Renal cortex interstitium (tissue), 11 donors: Measurements from ENCODE around the gene ADAMTS4. TPM values are rescaled to one million over a fixed set of nuclear protein-coding genes. Genes with fewer than 3 reads are reported as not detected.
A peak's percentile ranks its signal among the peaks of the same experiment; 100 is the strongest.

Source experiments
- DNase-seq, 11 donors: peaks; one replicate each; pipeline ENCODE4 v3.0.0-alpha.2; 2013; ENCODE audit warnings: low read depth in 9 of 11, low spot score in 4 of 11; ENCODE audit errors: extremely low read depth in 1 of 11
- polyA plus RNA-seq, 3 donors: library from polyadenylated mRNA; unstranded; fragments of 120-200 nt; gene quantifications; one replicate each; pipeline ENCODE4 v1.2.1, GENCODE V29; 2013; ENCODE audit not compliant: insufficient read length in 3 of 3

ADAMTS4 gene
- polyA plus RNA-seq, 3 donors = 0.60 to 1.1 (median 0.78) TPM

DNA sequence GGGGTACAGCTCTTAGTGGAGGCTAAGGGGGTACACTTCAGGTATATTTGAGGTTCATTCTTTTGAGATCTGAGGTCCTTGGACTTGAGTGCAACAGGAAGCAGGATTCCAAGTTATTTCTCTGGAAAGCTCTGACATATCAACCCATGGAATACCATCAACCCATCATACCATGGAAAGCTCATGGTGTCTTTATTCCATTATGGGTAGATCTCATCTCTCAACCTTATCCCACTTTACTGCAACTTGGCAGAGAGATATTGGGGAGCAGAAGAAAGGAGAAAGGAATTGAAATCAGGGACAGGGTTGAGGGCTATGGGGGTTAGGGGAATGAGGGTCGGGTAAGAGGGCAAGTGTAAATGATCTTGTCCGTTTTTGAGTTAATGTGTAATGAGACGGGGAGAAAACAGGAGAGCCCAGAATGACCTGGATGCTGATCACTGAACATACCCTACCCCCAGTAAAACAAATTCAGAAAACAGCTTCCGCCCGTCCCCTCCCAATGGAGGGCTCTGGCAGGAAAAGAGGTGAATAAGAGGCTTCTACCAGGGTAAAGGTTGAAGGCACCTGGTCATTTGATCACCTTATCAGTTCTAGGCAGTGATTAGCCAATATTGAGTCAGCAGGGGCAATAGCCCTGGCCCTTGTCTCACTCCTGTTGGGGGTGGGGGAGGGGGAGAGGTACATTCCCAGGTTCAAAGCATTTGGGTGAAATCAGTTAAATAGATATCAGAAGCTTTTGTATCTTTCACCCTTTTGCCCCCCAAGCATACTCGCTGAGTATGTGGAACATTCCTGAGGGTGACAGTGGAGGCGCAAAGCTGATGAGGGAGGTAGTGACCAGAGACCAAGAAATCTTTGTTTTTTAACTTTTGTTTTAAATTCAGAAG lies 25.2 kb upstream of the ADAMTS4 start:
- no peak for DNase-seq

DNA sequence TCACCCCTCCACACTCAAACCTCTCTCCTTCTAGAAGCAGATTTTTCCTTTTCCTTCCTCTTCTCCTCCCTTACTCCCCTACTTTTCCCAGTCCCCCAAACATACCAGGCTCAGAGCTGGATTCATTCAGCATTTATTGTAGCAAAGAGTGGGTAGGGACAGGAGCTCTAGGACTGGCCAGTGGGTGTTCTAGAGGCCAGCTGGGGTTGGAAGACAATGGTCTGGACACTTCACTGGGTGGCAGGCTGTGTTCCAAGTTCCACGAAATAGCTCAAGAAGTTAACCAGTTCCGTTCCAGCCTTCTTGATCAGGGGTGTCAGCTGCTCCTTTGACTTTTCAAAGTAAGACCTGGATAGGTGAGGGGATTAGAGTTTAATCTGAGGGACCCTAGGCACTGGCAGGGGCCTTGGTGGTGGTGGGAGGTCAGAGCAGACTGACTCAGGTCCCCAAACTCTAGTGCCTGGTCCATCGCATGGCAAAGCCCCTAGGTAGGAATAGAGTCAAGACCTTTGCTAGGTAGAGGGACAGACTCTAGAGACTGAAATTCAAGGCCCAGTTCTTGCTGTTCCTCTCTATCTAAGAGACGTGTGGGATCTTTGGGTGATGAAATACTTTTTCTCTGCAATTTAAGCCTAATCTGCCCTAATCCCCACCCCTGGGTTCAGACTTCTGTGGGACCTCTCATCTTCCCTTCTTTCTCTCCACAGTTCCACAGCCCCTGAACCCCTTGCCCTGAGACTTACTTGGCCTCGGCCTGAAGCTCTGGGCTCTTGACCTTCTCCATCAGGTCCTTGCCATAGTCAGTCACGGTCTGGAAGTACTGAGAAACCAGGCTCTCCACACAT lies 23.5 kb upstream of the ADAMTS4 start:
- no peak for DNase-seq

DNA sequence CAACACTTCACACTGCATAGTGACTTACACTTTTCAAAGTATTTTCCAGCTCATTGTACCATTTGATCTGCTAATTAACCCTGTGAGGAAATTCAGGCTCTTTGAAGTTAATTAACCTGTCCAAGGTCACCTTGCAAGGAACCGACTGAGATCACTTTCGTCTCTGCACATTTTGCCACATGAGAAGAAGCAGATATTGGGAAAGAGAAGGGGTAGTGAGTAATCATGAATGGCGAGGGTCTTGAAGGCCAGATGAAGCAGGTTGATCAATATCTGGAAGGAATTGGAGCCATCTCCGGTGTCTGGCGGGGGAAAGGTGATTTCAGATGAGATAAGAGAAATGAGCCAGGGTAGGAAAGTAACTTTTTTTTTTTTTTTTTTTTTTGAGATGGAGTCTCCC lies 21.1 kb upstream of the ADAMTS4 start:
- DNase-seq = no peak

DNA sequence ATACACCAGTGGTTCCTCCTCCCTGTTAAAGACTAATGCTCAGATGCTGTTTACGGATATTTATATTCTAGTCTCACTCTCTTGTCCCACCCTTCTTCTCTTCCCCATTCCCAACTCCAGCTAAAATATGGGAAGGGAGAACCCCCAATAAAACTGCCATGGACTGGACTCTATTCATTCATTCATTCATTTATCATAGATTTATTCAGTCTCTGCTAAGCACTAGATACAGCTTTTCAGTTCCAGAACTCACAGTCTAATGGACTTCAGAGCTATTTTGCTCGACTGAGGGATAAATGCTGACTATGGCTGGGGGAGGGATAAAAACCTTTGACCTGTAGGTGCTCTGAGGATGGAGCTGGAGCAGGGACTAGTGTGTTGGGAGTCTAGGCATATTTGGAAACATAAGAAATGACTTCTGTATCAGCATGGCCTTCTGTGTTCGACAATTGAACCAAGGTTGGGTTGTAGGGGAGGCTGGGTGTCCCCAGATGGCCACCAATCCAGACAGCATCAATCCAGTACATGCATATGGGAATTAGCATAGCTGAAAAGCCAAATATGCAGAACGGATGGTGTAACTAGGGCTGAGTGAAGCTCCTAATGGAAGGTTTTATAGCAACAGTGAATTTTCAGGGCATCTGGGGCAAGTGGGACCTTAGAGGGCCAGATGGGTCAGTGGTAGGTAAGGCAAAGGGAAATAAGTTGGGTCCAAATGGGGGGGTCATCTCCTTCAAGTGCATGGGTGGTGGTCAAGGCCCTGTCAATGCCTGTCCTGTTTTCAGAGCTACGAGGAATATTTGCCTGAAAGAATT lies 20.4 kb upstream of the ADAMTS4 start:
- no peak for DNase-seq

DNA sequence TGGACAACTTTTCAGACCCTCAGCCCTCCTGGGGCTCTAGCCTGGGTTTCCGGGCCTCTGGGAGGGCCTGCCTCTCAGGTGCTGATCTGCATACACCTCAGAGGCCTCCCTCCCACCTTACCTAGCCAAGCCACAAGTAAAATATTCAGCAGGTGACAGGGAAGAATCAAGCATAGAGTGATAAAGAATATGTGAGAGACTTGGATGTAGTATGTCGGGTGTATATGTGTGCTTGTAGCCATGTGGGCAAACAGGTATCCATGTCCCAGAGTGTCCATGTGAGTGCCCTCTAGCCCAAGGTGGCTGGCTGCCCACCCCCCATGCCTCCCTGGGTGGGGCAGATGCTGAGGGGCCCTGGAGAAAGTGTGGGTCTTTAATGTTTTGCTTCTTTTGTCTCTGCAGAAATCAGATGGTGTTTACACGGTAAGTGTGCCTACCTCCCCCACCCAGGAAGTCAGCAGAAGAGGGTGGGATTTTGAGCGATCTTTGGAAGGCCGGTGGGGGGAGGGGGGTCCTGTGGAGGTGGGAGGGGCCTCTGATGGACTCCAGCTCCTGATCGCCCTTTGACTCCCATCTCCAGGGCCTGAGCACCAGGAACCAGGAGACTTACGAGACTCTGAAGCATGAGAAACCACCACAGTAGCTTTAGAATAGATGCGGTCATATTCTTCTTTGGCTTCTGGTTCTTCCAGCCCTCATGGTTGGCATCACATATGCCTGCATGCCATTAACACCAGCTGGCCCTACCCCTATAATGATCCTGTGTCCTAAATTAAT lies 19.6 kb upstream of the ADAMTS4 start:
- DNase-seq = no peak

DNA sequence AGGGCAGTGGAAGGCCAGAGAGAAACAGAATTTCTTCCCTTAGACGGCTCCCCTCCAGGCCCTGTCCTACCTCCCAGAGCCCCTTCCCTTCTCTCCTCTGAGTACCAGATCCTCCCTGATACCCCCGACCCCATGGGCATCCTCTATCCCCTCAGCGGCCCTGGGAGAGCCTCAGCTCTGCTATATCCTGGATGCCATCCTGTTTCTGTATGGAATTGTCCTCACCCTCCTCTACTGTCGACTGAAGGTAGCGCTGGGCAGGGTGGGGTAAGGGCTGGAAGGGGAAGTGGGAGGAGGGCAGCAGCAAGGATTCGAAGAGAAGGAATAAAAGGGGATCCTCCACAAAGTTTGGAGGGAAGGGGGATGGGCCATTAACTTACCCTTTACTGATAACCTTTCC lies 19.0 kb upstream of the ADAMTS4 start:
- no peak for DNase-seq

DNA sequence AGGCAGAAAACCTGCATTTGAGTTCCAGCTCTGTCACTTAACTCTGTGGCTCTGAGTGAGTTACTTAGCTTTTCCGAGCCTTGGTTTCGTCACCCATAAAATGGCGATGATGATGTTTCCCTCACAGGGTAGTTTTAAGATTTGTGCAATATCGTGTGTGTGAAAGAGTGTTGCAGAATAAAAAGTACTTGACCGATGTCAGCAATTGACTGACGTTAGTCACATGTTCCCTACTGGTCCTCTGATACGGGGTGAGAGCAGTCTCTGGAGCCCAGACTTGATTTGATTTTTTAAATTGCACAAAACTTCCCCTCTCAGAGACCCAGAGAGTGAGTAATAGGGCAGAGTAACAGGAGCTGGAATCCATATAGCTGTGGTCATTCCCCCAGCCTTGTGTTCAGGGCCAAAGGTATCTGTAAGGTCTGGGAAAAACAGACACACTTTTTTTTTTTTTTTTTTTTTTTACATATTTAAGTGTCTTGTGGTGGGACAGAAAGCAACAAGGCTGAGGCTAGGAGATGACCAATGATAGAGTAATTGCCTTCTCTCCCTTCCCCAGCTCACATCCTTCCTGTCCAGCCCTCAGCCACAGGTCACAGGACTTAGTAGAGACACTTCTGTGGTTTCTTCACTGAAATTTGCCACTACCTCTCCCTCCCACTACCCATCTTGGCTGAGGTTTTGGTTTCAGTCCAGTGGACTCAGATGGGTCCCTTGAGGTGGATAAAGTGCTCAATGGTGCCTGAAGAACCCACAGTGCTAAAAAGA lies 18.3 kb upstream of the ADAMTS4 start:
- no peak for DNase-seq

DNA sequence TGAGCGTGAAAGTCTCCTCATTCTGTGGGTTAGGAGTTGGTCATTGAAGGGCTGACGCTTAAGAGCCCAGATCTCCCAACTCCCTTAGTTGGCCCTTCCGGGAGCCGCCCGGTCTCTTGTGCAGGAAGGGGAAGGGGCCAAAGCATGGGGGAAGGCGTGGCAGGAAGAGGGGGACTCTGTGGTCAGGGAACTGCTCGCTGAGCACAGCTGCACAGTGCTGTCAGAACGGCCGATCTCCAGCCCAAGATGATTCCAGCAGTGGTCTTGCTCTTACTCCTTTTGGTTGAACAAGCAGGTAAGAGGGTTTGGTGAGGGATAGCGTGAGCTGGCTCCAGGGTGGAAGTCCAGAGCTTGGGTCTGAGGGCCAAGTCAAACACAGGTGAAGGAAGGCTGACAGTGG lies 16.2 kb upstream of the ADAMTS4 start, which contains the start of gene FCER1G:
Gene FCER1G, plus strand, starts transcription at position 220 of the 400 bp plus-strand sequence. Its CDS starts 27 bp downstream, at position 247.
- no peak for DNase-seq

DNA sequence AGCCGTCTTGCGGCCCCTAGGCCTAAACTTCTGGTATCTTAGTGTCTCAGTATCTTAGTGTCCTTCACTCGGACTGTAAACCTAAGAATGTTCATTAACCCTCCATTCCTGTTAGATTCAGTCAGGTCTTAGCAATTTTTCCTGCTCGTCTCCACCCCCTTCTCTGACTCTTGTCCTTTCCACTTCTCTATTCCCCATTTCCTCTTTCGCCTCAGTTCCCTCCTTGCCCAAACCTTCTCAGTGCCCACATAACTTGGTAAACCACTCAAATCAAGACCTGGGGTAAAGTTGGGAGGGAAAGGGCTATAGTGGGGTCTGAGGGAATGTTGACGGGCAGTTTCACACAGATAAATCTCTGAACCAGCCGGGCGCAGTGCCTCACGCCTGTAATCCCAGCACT lies 15.5 kb upstream of the ADAMTS4 start:
- DNase-seq = no peak

DNA sequence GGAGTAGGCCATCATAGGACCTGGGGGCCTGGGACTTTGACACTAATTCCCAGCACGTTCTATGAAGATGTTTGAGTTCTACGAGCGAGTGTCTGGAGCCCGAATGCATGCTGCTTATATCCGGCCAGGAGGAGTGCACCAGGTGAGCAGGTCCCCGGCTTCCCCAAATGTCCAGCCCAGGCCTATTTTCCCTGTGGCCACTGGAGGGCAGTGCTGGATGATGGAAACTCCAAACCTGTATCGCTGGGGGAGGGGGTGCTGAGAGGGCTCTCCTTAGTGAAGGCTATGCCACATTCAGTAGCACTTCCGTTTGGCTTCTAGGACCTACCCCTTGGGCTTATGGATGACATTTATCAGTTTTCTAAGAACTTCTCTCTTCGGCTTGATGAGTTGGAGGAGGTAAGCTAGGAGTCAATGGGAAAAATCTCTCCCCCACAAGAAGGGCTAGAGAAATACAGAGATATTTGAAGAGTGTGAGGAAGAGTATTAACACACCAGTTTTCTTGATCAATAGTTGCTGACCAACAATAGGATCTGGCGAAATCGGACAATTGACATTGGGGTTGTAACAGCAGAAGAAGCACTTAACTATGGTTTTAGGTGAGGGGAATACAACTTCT lies 11.0 kb upstream of the ADAMTS4 start:
- DNase-seq = peak in 2 of 11 donors; percentile 45 to 66

DNA sequence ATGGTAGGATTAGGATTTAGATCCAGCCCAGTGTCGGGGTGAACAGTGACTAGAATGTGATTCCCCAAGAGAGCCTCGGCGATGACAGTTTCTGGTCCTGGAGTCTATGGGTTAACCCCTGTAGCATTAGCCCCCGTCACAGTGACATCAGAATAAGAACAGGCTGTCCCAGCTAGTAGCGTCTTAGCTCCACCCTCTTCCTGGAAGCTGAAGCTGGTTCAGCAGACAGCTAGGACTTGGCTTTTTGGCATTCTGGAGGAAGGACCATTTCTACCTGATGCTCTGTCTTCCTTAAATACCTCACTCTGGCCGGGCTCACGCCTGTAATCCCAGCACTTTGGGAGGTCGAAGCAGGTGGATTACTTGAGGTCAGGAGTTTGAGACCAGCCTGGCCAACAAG lies 8.3 kb upstream of the ADAMTS4 start:
- peak in 1 of 11 donors; percentile 30 for DNase-seq

DNA sequence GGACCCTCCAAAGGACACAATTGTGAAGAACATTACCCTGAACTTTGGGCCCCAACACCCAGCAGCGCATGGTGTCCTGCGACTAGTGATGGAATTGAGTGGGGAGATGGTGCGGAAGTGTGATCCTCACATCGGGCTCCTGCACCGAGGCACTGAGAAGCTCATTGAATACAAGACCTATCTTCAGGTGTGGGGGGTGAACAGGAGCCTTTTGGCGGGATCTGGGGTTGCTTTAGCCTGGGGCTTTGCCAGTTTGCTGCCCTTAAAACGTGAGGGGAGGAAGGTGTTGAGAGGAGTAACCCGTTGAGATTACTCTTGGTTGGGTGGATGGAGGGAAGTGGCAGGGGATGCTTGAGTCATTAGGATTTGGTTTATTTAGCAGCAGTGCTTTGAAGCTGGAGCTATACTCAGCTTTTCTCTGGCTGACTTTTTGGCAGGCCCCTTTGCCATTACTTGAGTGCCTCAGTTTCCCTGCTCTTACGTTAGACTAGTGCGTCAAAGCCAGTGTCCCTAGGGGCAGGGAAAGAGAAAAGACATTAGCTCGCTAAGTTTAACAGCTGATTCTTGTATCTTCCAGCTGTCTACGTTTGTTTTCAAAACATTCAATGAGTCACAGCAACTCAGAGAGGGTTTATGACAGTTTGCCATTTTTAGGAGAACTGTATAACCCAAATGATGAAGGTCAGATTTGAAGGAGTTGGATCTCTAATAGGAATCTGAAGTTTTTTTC lies 7.7 kb upstream of the ADAMTS4 start:
- DNase-seq = no peak

DNA sequence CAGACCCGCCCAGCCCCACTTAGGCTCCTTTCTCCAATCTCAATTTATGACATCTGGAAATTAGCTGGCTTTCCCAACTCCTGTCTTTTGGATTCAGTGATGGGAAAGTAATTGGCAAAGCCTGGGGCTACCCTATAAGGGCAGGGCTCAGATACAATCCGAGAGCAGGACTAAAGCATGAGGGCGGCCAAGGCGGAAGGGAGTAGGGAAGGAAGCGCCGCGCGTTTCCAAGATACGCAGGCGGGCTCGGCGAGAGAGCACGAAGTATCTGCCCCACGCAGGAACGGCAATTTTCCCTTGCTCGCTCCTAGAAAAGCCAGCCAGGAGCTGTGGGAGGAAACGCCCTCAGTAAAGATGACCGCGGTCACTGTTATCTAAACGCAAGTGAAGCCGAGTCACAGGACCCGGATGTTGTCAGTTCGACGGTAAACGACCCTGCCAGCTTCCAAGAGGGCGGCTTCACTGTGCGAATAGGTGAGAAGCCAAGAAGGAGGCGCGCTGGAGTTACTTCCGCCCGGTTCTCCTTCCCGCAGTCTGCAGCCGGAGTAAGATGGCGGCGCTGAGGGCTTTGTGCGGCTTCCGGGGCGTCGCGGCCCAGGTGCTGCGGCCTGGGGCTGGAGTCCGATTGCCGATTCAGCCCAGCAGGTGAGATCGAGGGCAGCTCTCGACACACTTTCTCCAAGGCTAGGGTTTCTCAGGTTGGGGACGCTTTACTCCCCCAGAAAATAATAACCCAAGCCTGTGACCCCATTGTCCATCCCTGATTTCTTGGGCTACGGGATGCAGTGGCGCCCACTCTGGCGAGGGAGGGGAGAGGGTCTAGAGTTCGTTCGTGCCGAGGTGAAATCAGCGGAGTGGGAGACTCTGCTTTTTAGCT lies 3.2 kb upstream of the ADAMTS4 start, which contains the start of gene NDUFS2:
Gene NDUFS2, plus strand, starts transcription at position 532 of the 877 bp plus-strand sequence. Its CDS starts 19 bp downstream, at position 551.
- peak; percentile 94 to 99 (median 99) for DNase-seq

DNA sequence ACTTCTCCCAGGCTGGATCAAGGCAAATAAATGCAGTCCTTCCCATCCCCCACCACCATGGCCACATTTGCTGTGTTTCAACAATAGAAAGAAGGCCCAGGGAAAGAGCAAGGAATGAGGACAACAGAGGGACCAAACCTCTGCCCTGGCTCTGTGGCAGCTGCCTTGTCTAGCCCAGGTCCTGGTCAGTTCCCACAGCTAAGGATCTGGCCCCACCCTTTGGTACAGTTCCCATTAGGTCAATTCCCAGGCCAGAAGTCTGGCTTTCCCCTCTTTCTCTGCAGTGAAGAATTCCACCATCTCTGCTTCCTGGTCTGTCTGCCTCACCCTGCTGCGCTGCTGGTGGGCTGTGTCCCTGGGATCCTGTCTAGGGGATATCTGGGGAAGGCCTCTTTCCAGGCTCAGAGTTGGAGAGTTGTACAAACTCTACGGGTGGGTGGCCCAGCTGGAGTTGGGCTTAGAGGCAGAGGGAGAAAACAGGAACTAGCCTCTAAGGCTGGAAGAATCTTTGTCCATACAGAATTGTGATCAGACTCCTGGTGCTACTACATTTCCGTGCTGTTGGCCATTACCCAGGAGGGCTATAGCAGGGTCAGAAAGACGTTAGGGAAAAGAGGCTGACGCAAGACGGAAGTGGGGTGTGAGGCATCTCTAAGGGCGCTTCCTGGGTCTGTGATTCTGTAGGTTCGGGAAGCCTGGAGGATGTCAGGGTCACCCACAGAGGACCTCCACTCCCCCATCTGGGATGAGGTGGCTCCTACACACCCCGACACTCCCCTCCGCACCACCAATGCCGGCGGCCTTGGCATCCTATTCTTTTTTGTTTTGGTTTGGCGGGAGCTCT lies 2.4 kb upstream of the ADAMTS4 start:
- no peak for DNase-seq
